Measurements from ENCODE around the gene TMTC4.
A peak's percentile ranks its signal among the peaks of the same experiment; 100 is the strongest.
"Not testable (repeated sequence)": the region's sequence is repeated elsewhere in the genome, so short reads cannot be mapped to it uniquely, and the experiment has no call there.

The TMTC4 gene

DNA sequence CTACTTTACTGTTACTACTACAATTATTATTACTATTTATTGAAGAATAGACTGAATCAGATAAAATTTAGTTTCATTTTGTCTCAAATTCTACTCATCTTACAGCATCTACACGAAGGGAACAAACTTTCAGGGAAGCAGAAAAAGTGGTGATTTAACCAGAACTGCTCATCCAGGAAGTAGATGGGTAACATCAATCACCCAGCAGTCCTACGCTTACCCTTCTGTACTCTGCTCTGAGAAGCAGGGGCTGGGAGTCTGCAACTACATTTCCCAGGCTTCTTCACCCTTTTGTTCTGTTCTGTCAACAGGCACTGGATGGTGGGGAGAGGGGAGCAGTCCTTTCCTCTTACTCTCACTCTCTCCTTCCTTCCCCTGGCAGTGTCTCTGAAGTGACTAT lies 54.7 kb downstream of the TMTC4 start:
- DNase-seq: no peak

- DNase-seq: not testable (repeated sequence)
Measured at GRCh38 chr13:100618897-100619296, 55.7 kb downstream of the TMTC4 start.

- no peak for DNase-seq
Measured at GRCh38 chr13:100613031-100613430, 61.6 kb downstream of the TMTC4 start.

- no peak for DNase-seq
Measured at GRCh38 chr13:100611678-100612492, 62.7 kb downstream of the TMTC4 start.

- DNase-seq: peak; percentile 1 to 53
Measured at GRCh38 chr13:100610391-100611347, 63.9 kb downstream of the TMTC4 start.

DNA sequence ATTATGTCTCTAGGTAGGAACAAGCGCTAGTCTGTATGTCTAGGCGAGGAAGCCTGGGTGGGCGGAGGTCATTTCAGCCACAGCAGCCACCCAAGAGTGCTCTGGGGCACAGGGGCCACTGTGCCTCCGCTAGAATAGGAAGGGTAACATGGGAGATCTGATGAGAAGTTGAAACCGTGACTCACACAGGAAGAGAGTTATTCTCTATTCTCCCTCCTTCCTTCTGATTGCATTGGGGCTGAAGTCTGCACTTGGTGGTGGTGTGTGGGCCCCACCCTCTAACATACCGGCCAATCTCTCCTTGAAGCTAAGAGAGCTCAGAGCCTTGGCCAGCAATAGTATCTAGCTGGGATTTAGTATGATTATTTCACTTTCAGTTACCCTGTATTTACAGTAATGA lies 65.7 kb downstream of the TMTC4 start:
- peak; percentile 40 to 61 for DNase-seq

- DNase-seq: no peak
Measured at GRCh38 chr13:100608489-100608888, 66.1 kb downstream of the TMTC4 start.

DNA sequence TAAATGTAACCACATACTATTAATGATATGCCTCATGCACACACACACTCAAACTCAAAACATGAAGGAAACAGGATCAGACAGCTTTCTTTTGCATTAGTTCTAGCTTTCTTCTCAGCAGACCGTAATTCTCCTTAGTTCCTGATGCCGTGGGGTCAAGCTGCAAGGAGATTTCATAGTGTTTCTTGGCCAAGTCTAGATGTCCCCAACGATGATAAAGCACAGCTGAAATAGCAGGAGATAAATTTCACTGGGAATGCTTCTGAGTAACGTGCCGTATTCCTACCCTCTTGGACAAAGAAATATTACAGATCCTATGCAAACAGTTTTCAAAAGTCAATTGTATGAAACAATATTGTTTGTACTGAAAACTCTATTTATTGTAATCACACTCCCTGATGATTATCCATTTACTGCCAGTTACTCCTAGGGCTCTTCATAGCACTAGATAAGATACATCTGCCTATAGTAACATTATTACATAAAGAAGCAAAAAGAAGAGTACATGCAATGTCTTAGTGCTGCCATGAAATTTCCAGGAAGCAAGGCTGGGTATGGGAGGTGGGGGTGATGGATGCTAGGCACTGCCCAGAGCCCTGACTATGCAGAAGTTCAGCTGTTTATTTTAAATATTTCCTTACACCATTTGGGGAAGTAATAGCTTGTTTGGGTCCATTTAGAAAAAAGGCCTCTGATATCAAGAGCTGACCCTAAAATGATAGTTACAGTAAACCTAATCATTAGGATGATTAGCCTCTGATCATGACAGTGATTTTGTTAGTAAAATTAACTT lies 69.5 kb downstream of the TMTC4 start:
- DNase-seq: peak; percentile 51 to 68

DNA sequence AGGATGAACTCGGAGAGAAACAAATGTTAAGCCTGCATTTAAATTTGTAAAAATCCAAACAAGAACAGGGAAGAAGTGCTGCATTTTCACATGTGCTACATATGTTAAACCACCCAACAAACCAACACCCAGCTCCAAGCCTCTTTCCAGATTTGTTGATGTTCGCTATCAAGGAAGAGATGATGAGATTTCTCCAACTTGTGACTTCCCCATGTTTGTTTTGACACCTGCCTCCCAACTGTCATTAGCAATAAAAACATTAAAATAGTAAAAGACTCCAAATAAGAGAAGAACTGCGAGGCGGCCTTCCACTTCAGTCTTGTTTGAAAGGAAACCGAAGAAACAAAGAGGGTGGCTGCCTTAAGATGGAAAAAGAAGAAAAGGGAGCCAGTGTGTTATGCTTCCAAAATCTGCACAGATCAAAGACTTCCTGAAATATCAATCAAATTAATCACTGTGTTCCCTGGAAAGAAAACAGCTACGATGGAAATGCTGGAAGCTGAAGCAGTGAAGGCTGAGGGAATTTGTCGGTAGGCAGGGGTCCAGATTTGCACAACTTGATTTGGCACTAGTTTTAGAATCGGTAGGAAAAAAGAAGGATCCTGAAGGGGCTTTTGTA lies 72.0 kb downstream of the TMTC4 start:
- no peak for DNase-seq

DNA sequence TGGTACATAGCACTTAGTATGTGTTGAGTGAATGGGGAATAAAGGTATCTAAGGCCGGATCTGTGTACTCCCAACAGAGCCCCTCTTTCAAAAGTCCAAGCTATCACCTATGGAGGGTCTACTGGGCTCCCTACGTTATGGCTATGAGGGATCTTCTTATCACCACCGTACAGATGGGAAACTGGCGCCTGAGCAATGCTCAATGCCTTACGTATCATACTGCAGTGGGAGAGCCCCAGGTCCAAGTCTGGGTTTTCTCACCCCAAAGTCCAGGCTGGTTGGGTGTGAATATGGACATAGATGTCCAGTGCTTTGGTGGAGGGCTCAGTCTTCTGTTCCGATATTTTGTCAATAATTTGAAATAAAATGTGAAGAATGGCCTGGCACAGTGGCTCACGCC lies 72.9 kb downstream of the TMTC4 start:
- DNase-seq: no peak

GRCh38 chr13:100600915-100601314 lies 73.7 kb downstream of the TMTC4 start:
- no peak for DNase-seq

GRCh38 chr13:100600461-100600860 lies 74.1 kb downstream of the TMTC4 start:
- DNase-seq: no peak

- DNase-seq: no peak
Measured at GRCh38 chr13:100597253-100597652, 77.3 kb downstream of the TMTC4 start.

DNA sequence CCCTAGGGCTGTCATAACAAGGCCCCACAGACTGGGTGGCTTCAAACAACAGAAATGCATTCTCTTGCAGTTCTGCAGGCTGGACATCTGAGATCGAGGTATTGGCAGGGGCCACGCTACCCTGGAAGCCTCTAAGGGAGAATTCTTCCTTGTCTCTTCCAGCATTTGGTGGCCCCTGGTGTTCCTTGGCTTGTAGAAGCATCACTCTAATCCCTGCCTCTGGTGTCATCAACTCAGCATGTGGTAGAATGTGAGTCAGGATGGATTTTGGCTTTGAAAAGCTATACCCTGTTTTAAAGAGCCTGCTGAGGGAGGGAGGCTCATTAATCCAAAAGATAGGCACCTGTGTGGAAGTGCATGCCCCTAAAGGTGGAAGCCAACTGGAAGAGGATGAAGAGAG lies 78.1 kb downstream of the TMTC4 start:
- no peak for DNase-seq

DNA sequence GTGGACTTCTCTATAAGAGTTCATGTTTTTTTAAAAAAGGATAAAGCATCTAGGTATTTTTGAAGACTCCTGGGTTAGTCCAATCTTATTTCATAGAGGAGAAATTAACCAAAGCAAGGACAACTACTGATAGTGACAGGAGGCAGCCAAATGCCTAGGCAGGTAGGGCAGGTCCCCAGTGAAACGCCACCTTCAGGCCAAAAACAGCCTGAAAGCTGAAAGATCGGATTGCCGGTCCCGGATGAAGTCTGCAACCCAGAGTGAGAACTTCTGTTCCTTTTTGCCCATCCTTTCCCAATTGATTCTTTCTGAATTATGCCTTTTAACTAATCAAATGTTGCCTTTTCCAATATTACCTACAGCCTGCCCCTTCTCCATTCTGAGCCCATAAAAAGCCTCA lies 79.9 kb downstream of the TMTC4 start:
- no peak for DNase-seq

DNA sequence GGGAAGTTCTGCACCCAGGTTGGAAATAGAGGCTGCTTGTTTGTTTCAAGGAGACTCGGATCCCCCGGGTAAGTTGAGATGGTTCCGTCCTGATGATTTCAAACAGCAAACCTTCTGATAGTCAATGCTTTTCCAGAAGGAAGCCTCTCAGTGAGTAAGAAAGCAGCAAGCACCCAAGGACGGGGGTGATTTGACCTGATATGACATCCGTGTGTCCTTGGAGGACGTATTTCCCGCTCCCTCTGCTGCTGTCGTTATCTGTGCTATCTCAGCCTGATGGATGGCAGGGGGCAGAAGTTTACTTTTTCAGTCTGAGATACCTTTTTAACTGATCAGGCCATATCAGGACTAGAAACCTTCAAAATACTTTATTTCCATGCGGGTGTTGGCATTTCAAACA lies 80.3 kb downstream of the TMTC4 start:
- DNase-seq: no peak

DNA sequence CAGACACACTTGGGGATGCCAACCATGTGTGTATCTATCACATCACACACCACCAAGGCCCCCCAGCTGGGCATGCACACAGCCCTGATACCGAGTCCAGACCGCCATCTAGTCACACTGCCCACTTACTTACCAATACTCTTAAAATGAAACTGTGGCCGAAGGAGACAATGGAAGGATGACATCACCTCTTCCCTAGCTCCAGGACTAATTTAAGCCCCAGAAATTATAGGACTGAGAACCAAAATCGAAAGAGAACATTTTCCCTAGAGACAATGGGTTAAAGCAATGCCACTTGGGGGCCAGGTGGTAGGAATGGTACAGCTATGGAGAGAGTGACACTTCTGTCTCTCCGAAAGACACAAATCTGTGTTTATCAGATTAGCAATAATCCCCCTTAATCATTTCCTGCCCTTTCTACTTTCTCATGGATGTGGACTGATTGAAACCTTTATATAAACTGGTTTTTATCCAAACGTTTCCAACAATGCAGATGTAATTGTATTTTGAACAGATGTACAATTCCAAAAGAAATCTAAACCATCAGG lies 85.3 kb downstream of the TMTC4 start:
- no peak for DNase-seq

GRCh38 chr13:100588331-100589177 lies 86.0 kb downstream of the TMTC4 start, which contains the start of gene GGACT:
Gene GGACT (minus strand): TSS chr13:100588789. CDS start chr13:100532591, 56,198 bp downstream.
- DNase-seq: peak; percentile 60 to 76

DNA sequence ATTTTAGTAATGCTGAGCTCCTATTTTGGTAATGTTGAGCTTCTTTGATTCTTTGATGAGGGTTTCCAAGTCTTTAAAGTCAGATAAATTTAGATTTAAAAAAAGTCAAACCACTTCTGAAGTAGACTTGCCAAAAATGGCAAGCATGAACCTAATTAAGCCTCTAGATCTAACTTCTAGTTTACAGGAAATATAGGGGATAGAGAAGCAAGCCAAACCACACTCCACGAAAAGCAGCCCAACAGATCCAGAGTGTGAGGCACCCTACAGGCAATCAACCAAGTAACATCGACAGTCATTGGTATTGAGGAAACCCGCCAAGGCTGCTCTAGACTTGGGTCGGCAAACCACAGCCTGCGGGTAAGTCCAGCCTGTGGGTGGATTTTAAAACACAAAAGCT lies 89.7 kb downstream of the TMTC4 start:
- DNase-seq: no peak

GRCh38 chr13:100581504-100581903 lies 93.1 kb downstream of the TMTC4 start:
- DNase-seq: no peak

DNA sequence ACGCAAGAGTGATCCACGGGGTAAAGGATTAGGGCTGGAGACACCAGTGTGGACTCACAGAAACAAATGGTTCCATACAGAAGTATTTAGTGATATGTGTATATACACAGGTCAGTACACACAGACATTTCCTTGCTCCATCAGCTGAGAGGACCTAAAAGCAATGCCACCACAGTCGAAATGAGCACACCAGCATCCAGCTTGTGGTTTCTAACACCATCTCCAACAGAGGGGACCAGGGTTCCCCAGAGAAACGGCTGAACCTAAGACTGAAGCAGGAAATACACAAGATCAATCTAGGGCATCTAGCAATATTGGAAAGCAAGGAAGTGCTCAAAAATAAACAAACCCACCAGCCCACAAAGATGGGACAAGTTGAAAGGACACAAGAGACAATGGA lies 93.6 kb downstream of the TMTC4 start:
- DNase-seq: no peak
